HepG2 (cell line): ENCODE results near the gene CFAP73. TPM values are rescaled to one million over a fixed set of nuclear protein-coding genes. Genes with fewer than 3 reads are reported as not detected.

ENCODE experiments used
- CTCF ChIP-seq: sonication (generic); formaldehyde crosslinking; IDR thresholded peaks from 2 replicates; pipeline ENCODE4 v1.5.0; 2020; ENCODE audit warnings: mild to moderate bottlenecking, missing genetic modification reagents, moderate library complexity
- E2F5 ChIP-seq: sonication (generic); formaldehyde crosslinking; conservative IDR thresholded peaks from 2 replicates; pipeline ENCODE4 v1.4.0; 2020; ENCODE audit warnings: missing genetic modification reagents
- JARID2 ChIP-seq: sonication (generic); formaldehyde crosslinking; IDR thresholded peaks from 2 replicates; pipeline ENCODE4 v1.8.1; 2023; ENCODE audit warnings: missing genetic modification reagents, inconsistent platforms; ENCODE audit not compliant: insufficient replicate concordance
- RAD21 ChIP-seq: fragments of 450-650 bp; formaldehyde crosslinking; IDR thresholded peaks from 2 replicates; pipeline ENCODE4 v1.5.0; 2020; ENCODE audit warnings: mild to moderate bottlenecking
- RBFOX2 ChIP-seq: fragments of 200-400 bp; formaldehyde crosslinking; IDR thresholded peaks from 2 replicates; pipeline ENCODE4 v1.6.1; 2017; ENCODE audit warnings: low read depth, mild to moderate bottlenecking, low read length
- REST ChIP-seq, 2 experiments: IDR thresholded peaks; 2 replicates each; pipeline ENCODE4 v1.6.1; 2011 to 2012; ENCODE audit warnings: low read length in 2 of 2, borderline replicate concordance in 1 of 2, low read depth in 1 of 2, mild to moderate bottlenecking in 1 of 2, moderate library complexity in 1 of 2
- RFX1 ChIP-seq: fragments of 450-650 bp; IDR thresholded peaks from 2 replicates; pipeline ENCODE4 v1.6.1; 2017
- STAG1 ChIP-seq: sonication (generic); formaldehyde crosslinking; IDR thresholded peaks from 2 replicates; pipeline ENCODE4 v1.4.0; 2020; ENCODE audit warnings: missing genetic modification reagents
- TEAD3 ChIP-seq: optimal IDR thresholded peaks from 2 replicates; pipeline ENCODE3; 2016; ENCODE audit warnings: borderline replicate concordance
- XRCC5 ChIP-seq: fragments of 200-400 bp; formaldehyde crosslinking; optimal IDR thresholded peaks from 2 replicates; pipeline ENCODE3; 2017; ENCODE audit warnings: mild to moderate bottlenecking, low read length
- YY1 ChIP-seq: IDR thresholded peaks from 2 replicates; pipeline ENCODE4 v1.6.1; 2011; ENCODE audit warnings: low read length, low read depth, moderate library complexity, mild to moderate bottlenecking; ENCODE audit not compliant: insufficient read depth, insufficient replicate concordance
- ZFP91 ChIP-seq: sonication (generic); formaldehyde crosslinking; IDR thresholded peaks from 2 replicates; pipeline ENCODE4 v1.9.0; 2022; ENCODE audit warnings: missing genetic modification reagents, mild to moderate bottlenecking, borderline replicate concordance
- ZKSCAN5 ChIP-seq: sonication (generic); formaldehyde crosslinking; IDR thresholded peaks from 2 replicates; pipeline ENCODE4 v1.5.1; 2020; ENCODE audit warnings: mild to moderate bottlenecking, missing genetic modification reagents
- ZNF382 ChIP-seq: sonication (generic); formaldehyde crosslinking; IDR thresholded peaks from 2 replicates; pipeline ENCODE4 v1.5.0; 2020; ENCODE audit warnings: missing genetic modification reagents, mild to moderate bottlenecking, borderline replicate concordance
- ZNF512B ChIP-seq: sonication (generic); formaldehyde crosslinking; IDR thresholded peaks from 2 replicates; pipeline ENCODE4 v1.5.1; 2020; ENCODE audit warnings: missing genetic modification reagents, mild to moderate bottlenecking, borderline replicate concordance
- ZNF776 ChIP-seq: sonication (generic); formaldehyde crosslinking; IDR thresholded peaks from 2 replicates; pipeline ENCODE4 v1.4.0; 2020; ENCODE audit warnings: mild to moderate bottlenecking, missing genetic modification reagents
- ZNF777 ChIP-seq: sonication (generic); formaldehyde crosslinking; IDR thresholded peaks from 2 replicates; pipeline ENCODE4 v1.4.0; 2020; ENCODE audit warnings: missing genetic modification reagents
- polyA plus RNA-seq, 8 experiments: library from polyadenylated mRNA; depleted of rRNA in 3 of 8; stranded (reverse) in 7 of 8; unstranded in 1 of 8; fragments of >200 nt; fragmentation: Illumina TruSeq in 4 of 8; extraction: Trizol in 4 of 8; gene quantifications; 2 replicates each; pipeline versions ENCODE4 v1.2.1 to v1.2.3, GENCODE V29; 2011 to 2016; ENCODE audit warnings: low read depth in 4 of 8, missing spikeins in 1 of 8, mixed read lengths in 1 of 8; ENCODE audit not compliant: insufficient read depth in 1 of 8
- total RNA-seq, 5 experiments: library from RNA; depleted of rRNA; stranded (reverse); fragments of >200 nt; fragmentation: Illumina TruSeq; extraction: Trizol; gene quantifications; 2 replicates each; pipeline ENCODE4 v1.2.3, GENCODE V29; 2016; ENCODE audit warnings: low read depth in 1 of 5

CFAP73 gene
- total and polyA plus RNA-seq, 2 of the 13 experiments (the other 11 are each of a cell fraction or from before 2014, with no cell fraction given): not detected

GRCh38 chr12:113174461-113175384 is 25.2 kb downstream of the CFAP73 start (continued):
- peak; percentile 88 for TF ChIP-seq CTCF (CRISPR knock-in tag)
- no peak for TF ChIP-seq JARID2 (CRISPR knock-in tag)
- peak; percentile 30 for TF ChIP-seq YY1
- TF ChIP-seq STAG1 (CRISPR knock-in tag): peak; percentile 69
- TF ChIP-seq ZNF382 (CRISPR knock-in tag): no peak
- peak; percentile 62 for TF ChIP-seq XRCC5
- no peak for TF ChIP-seq ZNF777 (CRISPR knock-in tag)
- TF ChIP-seq RAD21 (CRISPR knock-in tag): 0 out of 2 replicates have a peak, but pooled peaks have one; percentile 37
- TF ChIP-seq RFX1: no peak
- peak; percentile 30 for TF ChIP-seq TEAD3
- peak; percentile 19; the same call in 1 of the 2 replicates for TF ChIP-seq ZFP91
- TF ChIP-seq ZNF776: no peak
- no peak for TF ChIP-seq E2F5 (CRISPR knock-in tag)
- TF ChIP-seq ZKSCAN5 (CRISPR knock-in tag): no peak
- TF ChIP-seq ZNF512B: no peak
- TF ChIP-seq RBFOX2: peak; percentile 34; the same call in 1 of the 2 replicates
- TF ChIP-seq REST (IDR thresholded peaks at IDR 0.05; ENCODE audit: borderline replicate concordance in 1 of 2, low read depth in 1 of 2, low read length in 2 of 2): no peak
